IPS DF 6.9 (cell line): ENCODE measurements around the gene SNED1.

Experiments used
- DNase-seq: peaks from one replicate; pipeline ENCODE4 v3.0.0-alpha.2; 2013; ENCODE audit warnings: low read depth, low spot score
- H3K27ac ChIP-seq: one replicate; pipeline ENCODE4 v1.5.1; 2013; ENCODE audit warnings: low read length, control low read depth
- H3K27me3 ChIP-seq: 2 replicates; pipeline ENCODE4 v1.6.1; 2013; ENCODE audit warnings: mild to moderate bottlenecking, low read length; ENCODE audit not compliant: control insufficient read depth, insufficient read depth
- H3K36me3 ChIP-seq: 2 replicates; pipeline ENCODE4 v1.6.1; 2013; ENCODE audit warnings: low read length; ENCODE audit not compliant: control insufficient read depth, insufficient read depth
- H3K4me1 ChIP-seq: 2 replicates; pipeline ENCODE4 v1.6.1; 2013; ENCODE audit warnings: low read length; ENCODE audit not compliant: control insufficient read depth, insufficient read depth
- H3K4me3 ChIP-seq: 2 replicates; pipeline ENCODE4 v1.5.1; 2013; ENCODE audit warnings: mild to moderate bottlenecking, low read length
- H3K9me3 ChIP-seq: 2 replicates; pipeline ENCODE4 v1.6.1; 2013; ENCODE audit warnings: low read length, inconsistent platforms; ENCODE audit not compliant: control insufficient read depth, insufficient read depth
- WGBS: extraction: QIAGEN DNeasy Blood & Tissue Kit; methylation state at CpG from one replicate; pipeline ENCODE4 v1.1.7; 2013; ENCODE audit warnings: mixed read lengths, missing lambda C conversion rate; ENCODE audit not compliant: insufficient read length, insufficient coverage; 5-methylcytosine and 5-hydroxymethylcytosine counted together

SNED1 gene

GRCh38 chr2:240981280-240981679, 17.1 kb upstream of the SNED1 start:
- no peaks in the 10 kb centered on the region for H3K36me3 ChIP-seq
- peaks cover 2% of the 10 kb centered on the region; the same call in 1 of the 2 replicates for H3K4me1 ChIP-seq
- no peak for DNase-seq
- no peak overlapping the region for H3K27ac ChIP-seq
- no peaks in the 10 kb centered on the region for H3K27me3 ChIP-seq
- no peak overlapping the region for H3K4me3 ChIP-seq
- no peaks in the 10 kb centered on the region for H3K9me3 ChIP-seq
- whole genome bisulfite sequencing = no CpG with 5 or more reads among the region's 4 CpGs

GRCh38 chr2:240981871-240982800, 16.3 kb upstream of the SNED1 start:
- Histone ChIP-seq H3K27me3 (no peaks in the 10 kb centered on the region), H3K4me1 (peaks cover 2% of the 10 kb centered on the region; the same call in 1 of the 2 replicates), H3K27ac (no peak overlapping the region), H3K36me3 (no peaks in the 10 kb centered on the region), H3K4me3 (no peak overlapping the region), H3K9me3 (no peaks in the 10 kb centered on the region)
- no CpG with 5 or more reads among the region's 25 CpGs for WGBS
- DNase-seq = no peak

- peaks cover 2% of the 10 kb centered on the region; the same call in 1 of the 2 replicates for H3K4me1 ChIP-seq
- H3K27me3 ChIP-seq = no peaks in the 10 kb centered on the region
- H3K9me3 ChIP-seq = no peaks in the 10 kb centered on the region
- no peak for DNase-seq
- H3K4me3 ChIP-seq = no peak overlapping the region
- WGBS = no CpG with 5 or more reads among the region's 8 CpGs
- H3K27ac ChIP-seq = no peak overlapping the region
- no peaks in the 10 kb centered on the region for H3K36me3 ChIP-seq
Measured at GRCh38 chr2:240982821-240983281, 15.6 kb upstream of the SNED1 start.

- no CpG with 5 or more reads among the region's 45 CpGs for WGBS
- no peaks in the 10 kb centered on the region for H3K9me3 ChIP-seq
- H3K36me3 ChIP-seq = no peaks in the 10 kb centered on the region
- DNase-seq = no peak
- H3K27ac ChIP-seq = no peak overlapping the region
- no peaks in the 10 kb centered on the region for H3K27me3 ChIP-seq
- H3K4me1 ChIP-seq = peaks cover 2% of the 10 kb centered on the region; the same call in 1 of the 2 replicates
- no peak overlapping the region for H3K4me3 ChIP-seq
Measured at GRCh38 chr2:240983361-240983995, 14.9 kb upstream of the SNED1 start.

GRCh38 chr2:240983996-240984498, 14.4 kb upstream of the SNED1 start:
- no peak overlapping the region for H3K27ac ChIP-seq
- H3K4me3 ChIP-seq = no peak overlapping the region
- no CpG with 5 or more reads among the region's 18 CpGs for WGBS
- no peaks in the 10 kb centered on the region for H3K9me3 ChIP-seq
- no peak for DNase-seq
- H3K27me3 ChIP-seq = no peaks in the 10 kb centered on the region
- H3K4me1 ChIP-seq = peaks cover 2% of the 10 kb centered on the region; the same call in 1 of the 2 replicates
- H3K36me3 ChIP-seq = no peaks in the 10 kb centered on the region

- Histone ChIP-seq H3K4me3 (no peak overlapping the region), H3K4me1 (peaks cover 2% of the 10 kb centered on the region; the same call in 1 of the 2 replicates), H3K27ac (no peak overlapping the region), H3K36me3 (no peaks in the 10 kb centered on the region), H3K27me3 (no peaks in the 10 kb centered on the region), H3K9me3 (no peaks in the 10 kb centered on the region)
- DNase-seq = no peak
- no CpG with 5 or more reads among the region's 20 CpGs for WGBS
Measured at GRCh38 chr2:240985881-240986786, 12.3 kb upstream of the SNED1 start.

- Histone ChIP-seq H3K27ac (no peak overlapping the region), H3K4me1 (peaks cover 2% of the 10 kb centered on the region; the same call in 1 of the 2 replicates), H3K27me3 (no peaks in the 10 kb centered on the region), H3K9me3 (no peaks in the 10 kb centered on the region), H3K36me3 (no peaks in the 10 kb centered on the region), H3K4me3 (no peak overlapping the region)
- no peak for DNase-seq
- no CpG with 5 or more reads among the region's 11 CpGs for WGBS
Measured at GRCh38 chr2:240986787-240987411, 11.5 kb upstream of the SNED1 start.

- Histone ChIP-seq H3K36me3 (no peaks in the 10 kb centered on the region), H3K9me3 (no peaks in the 10 kb centered on the region), H3K4me1 (peaks cover 2% of the 10 kb centered on the region; the same call in 1 of the 2 replicates), H3K27me3 (no peaks in the 10 kb centered on the region), H3K4me3 (no peak overlapping the region), H3K27ac (no peak overlapping the region)
- no CpG with 5 or more reads among the region's 6 CpGs for WGBS
- DNase-seq = no peak
Measured at GRCh38 chr2:240987588-240987987, 10.8 kb upstream of the SNED1 start.

- H3K4me3 ChIP-seq = no peak overlapping the region
- DNase-seq = no peak
- peaks cover 2% of the 10 kb centered on the region; the same call in 1 of the 2 replicates for H3K4me1 ChIP-seq
- no CpG with 5 or more reads among the region's 3 CpGs for WGBS
- H3K27ac ChIP-seq = no peak overlapping the region
- H3K9me3 ChIP-seq = no peaks in the 10 kb centered on the region
- no peaks in the 10 kb centered on the region for H3K36me3 ChIP-seq
- H3K27me3 ChIP-seq = no peaks in the 10 kb centered on the region
Measured at GRCh38 chr2:240988146-240988545, 10.3 kb upstream of the SNED1 start.
